Measurements from ENCODE around the gene CIITA.

CIITA gene

GRCh38 chr16:10881479-10882030 is 4.6 kb downstream of the CIITA start:
- no peak for DNase-seq

GRCh38 chr16:10883004-10883403 is 6.0 kb downstream of the CIITA start:
- DNase-seq, result no peak

- DNase-seq, result no peak
Measured at GRCh38 chr16:10885246-10885645, 8.2 kb downstream of the CIITA start.

GRCh38 chr16:10888320-10888937 is 11.4 kb downstream of the CIITA start:
- DNase-seq, result no peak

GRCh38 chr16:10889855-10890254 is 12.9 kb downstream of the CIITA start:
- no peak for DNase-seq

- DNase-seq, result no peak
Measured at GRCh38 chr16:10892782-10893318, 15.8 kb downstream of the CIITA start.

- DNase-seq, result no peak
Measured at GRCh38 chr16:10895053-10895946, 18.3 kb downstream of the CIITA start.

- DNase-seq, result no peak
Measured at GRCh38 chr16:10896165-10896564, 19.2 kb downstream of the CIITA start.

GRCh38 chr16:10896723-10897122 is 19.7 kb downstream of the CIITA start:
- no peak for DNase-seq

GRCh38 chr16:10897134-10897533 is 20.1 kb downstream of the CIITA start:
- DNase-seq, result no peak

GRCh38 chr16:10902999-10903398 is 26.0 kb downstream of the CIITA start:
- no peak for DNase-seq

- no peak for DNase-seq
Measured at GRCh38 chr16:10906482-10906881, 29.5 kb downstream of the CIITA start.

- no peak for DNase-seq
Measured at GRCh38 chr16:10906914-10907756, 30.1 kb downstream of the CIITA start.

- DNase-seq, result no peak
Measured at GRCh38 chr16:10907757-10908045, 30.7 kb downstream of the CIITA start.

GRCh38 chr16:10911267-10911666 is 34.3 kb downstream of the CIITA start:
- DNase-seq, result no peak

- DNase-seq, result no peak
Measured at GRCh38 chr16:10916534-10916933, 39.5 kb downstream of the CIITA start.

- DNase-seq, result peak; percentile 68
Measured at GRCh38 chr16:10918294-10919002, 41.4 kb downstream of the CIITA start.

GRCh38 chr16:10919003-10919351 is 42.0 kb downstream of the CIITA start:
- DNase-seq, result no peak

GRCh38 chr16:10920726-10921427 is 43.9 kb downstream of the CIITA start:
- no peak for DNase-seq

- DNase-seq, result no peak
Measured at GRCh38 chr16:10921536-10922327, 44.7 kb downstream of the CIITA start.
